ENCODE data around the gene TTYH2. TPM values are rescaled to one million over a fixed set of nuclear protein-coding genes. Genes with fewer than 3 reads are reported as not detected.

Gene TTYH2
- total and polyA plus RNA-seq, 9 donors: 9.8 to 43.1 (median 18.9) TPM

- Histone ChIP-seq H3K27ac (no peak overlapping the region), H3K36me3 (no peaks in the 10 kb centered on the region), H3K27me3 (no peaks in the 10 kb centered on the region), H3K4me3 (no peak overlapping the region), H3K9me3 (no peaks in the 10 kb centered on the region), H3K4me1 (ENCODE audit: insufficient read depth) (peaks cover 2% of the 10 kb centered on the region)
- intact Hi-C loops (cut with DNase I): no loop called here
- DNase-seq: no peak
- 87 to 91% (median 89%) methylated on average over 8 of the region's 8 CpGs for WGBS, 3 donors
- TF ChIP-seq EP300 (IDR thresholded peaks at IDR 0.05) (no peak), POLR2A (IDR thresholded peaks at IDR 0.05) (no peak), CTCF (IDR thresholded peaks at IDR 0.05) (no peak)
Observed at GRCh38 chr17:74303305-74303704, 89.9 kb downstream of the TTYH2 start.

GRCh38 chr17:74304184-74304583 is 90.8 kb downstream of the TTYH2 start:
- intact Hi-C loops (cut with DNase I): no loop called here
- no peak overlapping the region for H3K4me3 ChIP-seq
- no peak overlapping the region for H3K27ac ChIP-seq
- no peaks in the 10 kb centered on the region for H3K27me3 ChIP-seq
- H3K4me1 ChIP-seq (ENCODE audit: insufficient read depth): peaks cover under 1% of the 10 kb centered on the region
- no peaks in the 10 kb centered on the region for H3K9me3 ChIP-seq
- TF ChIP-seq CTCF (IDR thresholded peaks at IDR 0.05) (no peak), POLR2A (IDR thresholded peaks at IDR 0.05) (no peak), EP300 (IDR thresholded peaks at IDR 0.05) (no peak)
- WGBS, 3 donors: 63 to 68% (median 67%) methylated on average over 5 of the region's 5 CpGs
- no peak for DNase-seq
- no peaks in the 10 kb centered on the region for H3K36me3 ChIP-seq

- TF ChIP-seq CTCF (IDR thresholded peaks at IDR 0.05): no peak
- TF ChIP-seq POLR2A (IDR thresholded peaks at IDR 0.05): no peak
- no peak overlapping the region for H3K4me3 ChIP-seq
- intact Hi-C loops (cut with DNase I): loop anchor here in 1 of 4 donors (5.0 kb wide), 1 partner anchor 41 kb away; no protein-coding TSS in a partner anchor
- H3K36me3 ChIP-seq: no peaks in the 10 kb centered on the region
- no peak for DNase-seq
- no peak overlapping the region for H3K27ac ChIP-seq
- no peaks in the 10 kb centered on the region for H3K4me1 ChIP-seq (ENCODE audit: insufficient read depth)
- no peaks in the 10 kb centered on the region for H3K27me3 ChIP-seq
- no peaks in the 10 kb centered on the region for H3K9me3 ChIP-seq
- WGBS, 3 donors: 76 to 85% (median 78%) methylated on average over 10 of the region's 10 CpGs
Observed at GRCh38 chr17:74305865-74306654, 92.7 kb downstream of the TTYH2 start.

- H3K9me3 ChIP-seq: peaks cover 0 to 4% of the 10 kb centered on the region in 2 donors
- intact Hi-C loops (cut with DNase I): loop anchor here in 1 of 4 donors (5.0 kb wide), 1 partner anchor 39 kb away; no protein-coding TSS in a partner anchor
- H3K27me3 ChIP-seq: no peaks in the 10 kb centered on the region
- no peak for DNase-seq
- H3K36me3 ChIP-seq: no peaks in the 10 kb centered on the region
- no peaks in the 10 kb centered on the region for H3K4me1 ChIP-seq (ENCODE audit: insufficient read depth)
- TF ChIP-seq POLR2A (IDR thresholded peaks at IDR 0.05): no peak
- TF ChIP-seq CTCF (IDR thresholded peaks at IDR 0.05): no peak
- TF ChIP-seq EP300 (IDR thresholded peaks at IDR 0.05): no peak
- H3K4me3 ChIP-seq: no peak overlapping the region
- H3K27ac ChIP-seq: no peak overlapping the region
- WGBS, 3 donors: 63 to 73% (median 71%) methylated on average over 15 of the region's 15 CpGs
Observed at GRCh38 chr17:74307984-74308773, 94.8 kb downstream of the TTYH2 start.
